SU-DHL-6 (cell line): ENCODE results near the gene ACBD4.

Experiments
- EZH2phosphoT487 ChIP-seq: fragments of 200-600 bp; sonication (generic), shearing (Covaris generic); conservative IDR thresholded peaks from 2 replicates; pipeline ENCODE4 v1.6.1; 2018; ENCODE audit warnings: mild to moderate bottlenecking, antibody characterized with exemption, low read length, moderate library complexity, mixed read lengths
- TF ChIP-seq, protein P1 (sequence below): fragments of 200-600 bp; sonication (generic); IDR thresholded peaks from one replicate; pipeline ENCODE4 v1.5.1; 2017; ENCODE audit warnings: antibody characterized with exemption, mild to moderate bottlenecking, low read length, moderate library complexity; ENCODE audit not compliant: insufficient read depth, poor library complexity, severe bottlenecking

DNA sequence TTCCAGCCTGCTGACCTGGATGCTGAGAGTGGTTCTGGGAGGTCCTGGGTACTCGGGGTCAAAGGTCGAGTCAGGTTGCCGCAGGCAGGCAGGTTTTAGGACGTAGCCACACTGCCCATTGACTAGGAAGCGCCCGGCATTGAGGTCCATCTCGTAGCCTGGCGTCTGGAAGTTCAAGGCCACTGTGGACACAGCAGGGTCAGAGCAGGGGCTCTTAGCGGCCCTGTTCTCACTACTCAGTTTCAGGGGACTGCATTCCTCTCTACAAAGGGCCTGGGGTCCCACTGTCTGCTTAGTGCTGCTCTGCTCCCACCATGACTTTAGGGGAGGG lies 22.1 kb upstream of the ACBD4 start:
- TF ChIP-seq, protein P1, sequence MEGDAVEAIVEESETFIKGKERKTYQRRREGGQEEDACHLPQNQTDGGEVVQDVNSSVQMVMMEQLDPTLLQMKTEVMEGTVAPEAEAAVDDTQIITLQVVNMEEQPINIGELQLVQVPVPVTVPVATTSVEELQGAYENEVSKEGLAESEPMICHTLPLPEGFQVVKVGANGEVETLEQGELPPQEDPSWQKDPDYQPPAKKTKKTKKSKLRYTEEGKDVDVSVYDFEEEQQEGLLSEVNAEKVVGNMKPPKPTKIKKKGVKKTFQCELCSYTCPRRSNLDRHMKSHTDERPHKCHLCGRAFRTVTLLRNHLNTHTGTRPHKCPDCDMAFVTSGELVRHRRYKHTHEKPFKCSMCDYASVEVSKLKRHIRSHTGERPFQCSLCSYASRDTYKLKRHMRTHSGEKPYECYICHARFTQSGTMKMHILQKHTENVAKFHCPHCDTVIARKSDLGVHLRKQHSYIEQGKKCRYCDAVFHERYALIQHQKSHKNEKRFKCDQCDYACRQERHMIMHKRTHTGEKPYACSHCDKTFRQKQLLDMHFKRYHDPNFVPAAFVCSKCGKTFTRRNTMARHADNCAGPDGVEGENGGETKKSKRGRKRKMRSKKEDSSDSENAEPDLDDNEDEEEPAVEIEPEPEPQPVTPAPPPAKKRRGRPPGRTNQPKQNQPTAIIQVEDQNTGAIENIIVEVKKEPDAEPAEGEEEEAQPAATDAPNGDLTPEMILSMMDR = no peak
- no peak for TF ChIP-seq EZH2phosphoT487
